ENCODE data around the gene FGF14. TPM values are rescaled to one million over a fixed set of nuclear protein-coding genes. Genes with fewer than 3 reads are reported as not detected.

FGF14 gene
- total and polyA plus RNA-seq, 2 donors from 2014 or later: 0.47 to 3.3 TPM

- Histone ChIP-seq H3K9me3 (ENCODE audit: control insufficient read depth in 2 of 3, insufficient read depth in 1 of 3, low read length in 3 of 3) (no peaks in the 10 kb centered on the region), H3K4me1 (ENCODE audit: control insufficient read depth in 2 of 3, insufficient read depth in 2 of 3, low read depth in 1 of 3, low read length in 3 of 3) (no peaks in the 10 kb centered on the region), H3K27ac (ENCODE audit: low read depth in 2 of 2, low read length in 2 of 2) (no peak overlapping the region), H3K36me3 (ENCODE audit: control insufficient read depth in 2 of 3, insufficient read depth in 3 of 3, low read length in 3 of 3) (no peaks in the 10 kb centered on the region), H3K27me3 (ENCODE audit: control insufficient read depth, insufficient read depth, low read length) (no peaks in the 10 kb centered on the region), H3K9ac (ENCODE audit: low read length in 3 of 3) (no peak overlapping the region), H3K4me3 (ENCODE audit: low read length in 3 of 3) (no peak overlapping the region)
- FAIRE-seq (no peak), DNase-seq (no peak)
- no peak for TF ChIP-seq CTCF (IDR thresholded peaks at IDR 0.05; ENCODE audit: borderline replicate concordance, extremely low read depth, insufficient read depth)
- intact Hi-C loops (cut with DNase I): no loop called here
Measured at GRCh38 chr13:102373221-102373620, 28.6 kb downstream of the FGF14 start.

DNA sequence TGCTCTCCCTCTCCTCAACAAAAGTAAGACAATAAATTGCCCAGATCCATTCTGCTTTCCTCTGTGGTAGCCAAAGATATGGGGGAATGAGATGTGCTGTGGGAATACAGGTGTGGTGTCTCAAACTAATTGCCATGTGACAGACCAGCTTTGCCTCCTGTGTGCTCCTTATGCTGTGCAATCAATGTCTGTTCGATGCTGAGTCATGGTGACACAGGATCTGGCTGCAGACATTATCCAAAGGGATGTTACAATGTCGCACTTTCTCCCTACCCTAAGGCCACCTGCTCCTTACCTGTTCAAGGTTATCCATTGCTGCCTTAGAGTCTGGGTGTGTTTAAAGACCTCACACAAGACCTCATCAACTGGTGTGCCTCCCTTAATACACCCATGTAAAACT, 32.5 kb downstream of the FGF14 start:
- no peak for TF ChIP-seq CTCF (IDR thresholded peaks at IDR 0.05; ENCODE audit: borderline replicate concordance, extremely low read depth, insufficient read depth)
- DNase-seq: no peak
- Histone ChIP-seq H3K36me3 (ENCODE audit: control insufficient read depth in 2 of 3, insufficient read depth in 3 of 3, low read length in 3 of 3) (no peaks in the 10 kb centered on the region), H3K4me3 (ENCODE audit: low read length in 3 of 3) (no peak overlapping the region), H3K27me3 (ENCODE audit: control insufficient read depth, insufficient read depth, low read length) (no peaks in the 10 kb centered on the region), H3K4me1 (ENCODE audit: control insufficient read depth in 2 of 3, insufficient read depth in 2 of 3, low read depth in 1 of 3, low read length in 3 of 3) (no peaks in the 10 kb centered on the region), H3K27ac (ENCODE audit: low read depth in 2 of 2, low read length in 2 of 2) (no peak overlapping the region), H3K9me3 (ENCODE audit: control insufficient read depth in 2 of 3, insufficient read depth in 1 of 3, low read length in 3 of 3) (no peaks in the 10 kb centered on the region), H3K9ac (ENCODE audit: low read length in 3 of 3) (no peak overlapping the region)
- FAIRE-seq: no peak
- intact Hi-C loops (cut with DNase I): no loop called here

GRCh38 chr13:102367836-102368235, 34.0 kb downstream of the FGF14 start:
- H3K4me3 ChIP-seq (ENCODE audit: low read length in 3 of 3): no peak overlapping the region
- no peak overlapping the region for H3K27ac ChIP-seq (ENCODE audit: low read depth in 2 of 2, low read length in 2 of 2)
- H3K4me1 ChIP-seq (ENCODE audit: control insufficient read depth in 2 of 3, insufficient read depth in 2 of 3, low read depth in 1 of 3, low read length in 3 of 3): no peaks in the 10 kb centered on the region
- no peak overlapping the region for H3K9ac ChIP-seq (ENCODE audit: low read length in 3 of 3)
- no peaks in the 10 kb centered on the region for H3K27me3 ChIP-seq (ENCODE audit: control insufficient read depth, insufficient read depth, low read length)
- no peaks in the 10 kb centered on the region for H3K36me3 ChIP-seq (ENCODE audit: control insufficient read depth in 2 of 3, insufficient read depth in 3 of 3, low read length in 3 of 3)
- no peak for TF ChIP-seq CTCF (IDR thresholded peaks at IDR 0.05; ENCODE audit: borderline replicate concordance, extremely low read depth, insufficient read depth)
- H3K9me3 ChIP-seq (ENCODE audit: control insufficient read depth in 2 of 3, insufficient read depth in 1 of 3, low read length in 3 of 3): no peaks in the 10 kb centered on the region
- DNase-seq: no peak
- intact Hi-C loops (cut with DNase I): no loop called here
- no peak for FAIRE-seq

DNA sequence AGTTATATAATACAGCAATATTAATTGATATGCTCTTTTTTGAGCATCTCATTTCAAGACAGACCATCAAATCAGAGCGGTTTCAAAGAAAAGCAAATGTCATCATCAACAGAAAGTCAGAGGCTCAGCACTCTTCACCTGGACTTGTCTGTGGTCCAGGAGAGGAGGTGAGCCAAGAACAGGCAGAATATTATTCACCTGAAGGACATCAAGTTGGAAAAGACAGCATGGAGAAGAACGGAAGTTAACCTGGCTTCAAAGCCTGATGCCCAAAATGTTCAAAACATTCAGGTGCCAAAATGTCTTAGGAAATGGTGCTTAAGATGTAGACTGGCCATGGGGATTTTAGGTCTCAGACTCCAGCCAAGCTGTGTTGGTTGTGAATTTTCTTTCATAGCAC, 40.7 kb downstream of the FGF14 start:
- no peak for TF ChIP-seq CTCF (IDR thresholded peaks at IDR 0.05; ENCODE audit: borderline replicate concordance, extremely low read depth, insufficient read depth)
- Histone ChIP-seq H3K9me3 (ENCODE audit: control insufficient read depth in 2 of 3, insufficient read depth in 1 of 3, low read length in 3 of 3) (no peaks in the 10 kb centered on the region), H3K27me3 (ENCODE audit: control insufficient read depth, insufficient read depth, low read length) (no peaks in the 10 kb centered on the region), H3K9ac (ENCODE audit: low read length in 3 of 3) (no peak overlapping the region), H3K4me1 (ENCODE audit: control insufficient read depth in 2 of 3, insufficient read depth in 2 of 3, low read depth in 1 of 3, low read length in 3 of 3) (no peaks in the 10 kb centered on the region), H3K36me3 (ENCODE audit: control insufficient read depth in 2 of 3, insufficient read depth in 3 of 3, low read length in 3 of 3) (no peaks in the 10 kb centered on the region), H3K27ac (ENCODE audit: low read depth in 2 of 2, low read length in 2 of 2) (no peak overlapping the region), H3K4me3 (ENCODE audit: low read length in 3 of 3) (no peak overlapping the region)
- FAIRE-seq: no peak
- intact Hi-C loops (cut with DNase I): no loop called here
- no peak for DNase-seq

Measured in kidney (tissue), 14 donors.